Skeletal muscle tissue (tissue), 4 donors: ENCODE data around the gene CFB. TPM values are rescaled to one million over a fixed set of nuclear protein-coding genes. Genes with fewer than 3 reads are reported as not detected.
"Not testable (repeated sequence)": the region's sequence is repeated elsewhere in the genome, so short reads cannot be mapped to it uniquely, and the experiment has no call there.

Source experiments
- H3K27ac ChIP-seq: one replicate; pipeline ENCODE4 v1.7.0; 2013; ENCODE audit warnings: mild to moderate bottlenecking, low read depth, low read length, inconsistent platforms
- H3K27me3 ChIP-seq, 3 donors: one replicate each; pipeline ENCODE4 v1.7.0; 2013; ENCODE audit warnings: low read length in 3 of 3; ENCODE audit not compliant: control insufficient read depth in 3 of 3, insufficient read depth in 3 of 3
- H3K36me3 ChIP-seq, 3 donors: one replicate each; pipeline ENCODE4 v1.7.0; 2013; ENCODE audit warnings: low read length in 3 of 3; ENCODE audit not compliant: control insufficient read depth in 3 of 3, insufficient read depth in 3 of 3
- H3K4me1 ChIP-seq, 3 donors: one replicate each; pipeline ENCODE4 v1.7.0; 2013; ENCODE audit warnings: low read length in 3 of 3, mild to moderate bottlenecking in 3 of 3; ENCODE audit not compliant: control insufficient read depth in 3 of 3, insufficient read depth in 3 of 3
- H3K4me3 ChIP-seq, 3 donors: one replicate each; pipeline ENCODE4 v1.7.0; 2013; ENCODE audit warnings: low read length in 3 of 3
- H3K9ac ChIP-seq, 3 donors: one replicate each; pipeline ENCODE4 v1.7.0; 2013; ENCODE audit warnings: low read length in 3 of 3, mild to moderate bottlenecking in 3 of 3, moderate library complexity in 2 of 3, low read depth in 1 of 3
- H3K9me3 ChIP-seq, 3 donors: one replicate each; pipeline ENCODE4 v1.7.0; 2013; ENCODE audit warnings: low read length in 3 of 3; ENCODE audit not compliant: control insufficient read depth in 3 of 3
- total RNA-seq: library from RNA; depleted of rRNA; stranded (reverse); fragments of >200 nt; gene quantifications from one replicate; pipeline ENCODE4 v1.2.3, GENCODE V29; 2014
- donor health status: Osteomylitis.

Gene CFB
- total RNA-seq, 1 donor from 2014 or later = 3.7 TPM

DNA sequence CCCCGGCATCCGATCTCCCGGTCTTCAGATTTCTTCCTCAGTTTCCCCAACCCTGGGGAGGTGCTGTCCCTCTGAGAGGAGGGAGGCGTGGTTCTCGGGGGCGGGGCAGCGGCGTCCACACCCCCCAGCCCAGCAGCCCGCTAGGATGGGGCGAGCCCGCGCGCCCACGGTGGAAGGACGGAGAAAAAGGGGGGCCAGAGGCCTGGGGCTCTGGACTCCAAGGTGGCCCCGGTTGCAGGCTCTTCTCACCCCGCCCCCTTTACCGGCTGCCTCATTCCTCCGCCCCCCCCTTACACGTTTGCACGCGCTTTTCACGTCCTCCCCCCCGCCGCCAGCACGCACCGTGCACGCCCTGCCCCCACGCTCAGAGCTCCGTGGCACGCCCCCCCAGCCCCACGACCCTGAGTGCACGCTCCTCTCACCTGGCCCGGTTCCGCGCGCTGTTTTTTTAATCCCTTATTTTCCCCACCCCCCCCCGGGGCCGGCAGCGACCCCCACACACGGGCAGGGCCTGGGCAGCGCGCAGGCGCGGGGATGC is 44.4 kb upstream of the CFB start:
- Histone ChIP-seq H3K4me3 (peak overlapping the region; percentile 23 to 91 (median 73)), H3K4me1 (peaks cover 22 to 31% (median 28%) of the 10 kb centered on the region in 3 donors), H3K9me3 (no peaks in the 10 kb centered on the region), H3K9ac (peak overlapping the region; percentile 20 to 84 (median 38)), H3K27me3 (peaks cover 0 to 5% (median 0%) of the 10 kb centered on the region in 3 donors), H3K27ac (peak overlapping the region; percentile 83), H3K36me3 (peaks cover 0 to 2% (median 0%) of the 10 kb centered on the region in 3 donors)

DNA sequence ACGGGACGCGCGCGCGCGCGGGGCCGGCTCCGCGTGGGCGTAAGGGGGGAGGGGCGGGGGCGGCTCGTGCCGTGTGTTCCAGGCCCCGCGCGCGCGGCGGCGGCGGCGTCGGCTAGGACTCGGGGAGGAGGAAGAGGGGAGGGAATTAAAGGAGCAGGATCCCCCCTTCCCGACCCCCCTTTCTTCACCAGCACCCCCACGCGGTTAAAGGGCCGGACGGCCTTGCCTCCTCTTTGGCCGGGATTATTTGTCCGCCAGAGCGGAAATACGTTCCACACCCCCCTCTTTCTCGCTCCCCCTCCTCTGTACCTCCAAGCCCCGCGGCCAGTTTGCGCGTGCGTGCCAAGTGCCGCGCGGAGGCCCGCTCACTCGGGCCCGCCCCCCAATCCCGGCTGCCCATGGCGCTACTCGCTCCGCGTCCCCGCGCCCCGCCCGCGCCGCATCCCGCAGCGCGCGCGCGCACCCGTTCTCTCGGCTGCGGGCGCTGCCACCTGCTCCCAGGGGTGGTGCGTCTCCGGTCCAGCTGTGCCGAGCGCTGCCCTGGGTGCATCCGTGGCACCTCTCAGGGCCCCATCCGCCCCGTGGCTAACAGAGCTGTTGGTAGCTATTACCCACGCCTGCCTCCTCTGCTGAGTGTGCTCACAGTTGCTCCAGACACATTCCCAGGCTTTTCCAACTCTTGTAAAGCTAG is 43.8 kb upstream of the CFB start, which contains the start of gene ZBTB12:
Gene ZBTB12 (minus strand): TSS at position 134 of the 691 bp plus-strand sequence. CDS start 781 bp downstream, outside the sequence.
- peak within 1 kb of the TSS; percentile 79 to 88 (median 84) for H3K9ac ChIP-seq
- H3K4me1 ChIP-seq = peaks cover 18 to 27% (median 25%) of the 10 kb centered on the region in 3 donors
- H3K27me3 ChIP-seq = peaks cover 0 to 7% (median 0%) of the 10 kb centered on the region in 3 donors
- H3K27ac ChIP-seq = peak within 1 kb of the TSS; percentile 83
- H3K36me3 ChIP-seq = peaks cover 0 to 2% (median 0%) of the 10 kb centered on the region in 3 donors
- peak within 1 kb of the TSS; percentile 73 to 91 (median 86) for H3K4me3 ChIP-seq
- no peaks in the 10 kb centered on the region for H3K9me3 ChIP-seq

DNA sequence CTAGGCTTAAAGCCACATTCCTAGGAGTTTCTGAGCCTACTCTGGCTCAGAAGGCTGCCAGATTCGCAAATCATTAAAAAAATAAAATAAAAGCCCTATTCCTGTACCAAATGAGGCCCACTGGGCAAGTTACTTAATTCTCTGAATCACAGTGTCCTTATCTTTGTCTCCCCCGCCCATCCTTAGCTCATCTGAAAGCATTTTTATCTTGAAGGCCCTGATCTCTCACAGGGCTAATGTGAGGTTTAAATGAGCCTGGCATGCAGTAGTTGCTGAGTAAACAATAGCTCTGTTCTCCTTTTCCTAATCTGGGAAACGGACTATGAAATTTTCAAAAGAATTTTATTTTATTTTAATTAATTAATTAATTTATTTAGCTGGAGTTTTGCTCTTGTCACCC is 41.9 kb upstream of the CFB start:
- Histone ChIP-seq H3K4me3 (no peak overlapping the region), H3K36me3 (no peaks in the 10 kb centered on the region)

DNA sequence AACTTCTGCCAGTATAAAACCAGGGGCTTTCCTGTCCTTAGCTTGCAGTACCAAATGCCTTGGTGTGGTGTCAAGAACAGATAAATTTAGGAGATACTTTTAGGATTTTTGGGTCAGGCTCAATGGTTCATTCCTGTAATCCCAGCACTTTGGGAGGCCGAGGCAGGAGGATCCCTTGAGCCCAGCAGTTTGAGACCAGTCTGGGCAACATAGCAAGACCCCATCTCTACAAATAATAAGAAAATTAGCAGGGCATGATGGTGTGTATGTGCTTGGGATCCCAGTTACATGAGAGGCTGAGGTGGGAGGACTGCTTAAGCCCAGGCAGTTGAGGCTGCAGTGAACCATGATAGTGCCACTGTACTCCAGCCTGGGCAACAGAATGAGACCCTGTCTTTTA is 40.9 kb upstream of the CFB start:
- Histone ChIP-seq H3K9me3 (no peaks in the 10 kb centered on the region), H3K4me1 (peaks cover 13 to 19% (median 16%) of the 10 kb centered on the region in 3 donors), H3K9ac (no peak overlapping the region), H3K27ac (no peak overlapping the region), H3K36me3 (no peaks in the 10 kb centered on the region), H3K4me3 (no peak overlapping the region), H3K27me3 (peaks cover 0 to 7% (median 0%) of the 10 kb centered on the region in 3 donors)

More for the DNA sequence above, 41.9 kb upstream of the CFB start:
- peaks cover 13 to 22% (median 16%) of the 10 kb centered on the region in 3 donors for H3K4me1 ChIP-seq
- H3K27me3 ChIP-seq = peaks cover 0 to 7% (median 0%) of the 10 kb centered on the region in 3 donors
- no peak overlapping the region for H3K9ac ChIP-seq
- no peaks in the 10 kb centered on the region for H3K9me3 ChIP-seq
- H3K27ac ChIP-seq = no peak overlapping the region

DNA sequence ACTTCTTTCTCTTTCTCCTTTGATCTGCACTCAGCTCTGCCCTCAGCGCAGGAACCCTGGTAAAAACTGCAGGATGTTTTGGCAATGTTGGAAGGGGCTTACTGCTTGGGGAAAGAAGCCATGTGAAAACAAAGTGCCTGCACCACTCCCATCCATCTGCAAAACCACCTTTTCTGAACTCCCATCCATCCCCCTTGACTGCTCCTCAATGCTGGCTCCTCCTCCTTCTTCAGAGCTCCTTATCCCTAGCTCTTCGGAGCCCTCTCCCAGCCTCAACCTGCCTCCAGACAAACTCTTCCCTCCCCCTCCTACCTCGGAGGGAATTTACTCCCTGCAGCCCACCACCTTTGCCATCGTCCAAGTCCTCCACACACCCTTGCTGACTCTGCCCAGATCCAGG is 39.8 kb upstream of the CFB start:
- Histone ChIP-seq H3K9me3 (no peaks in the 10 kb centered on the region), H3K27me3 (peaks cover 0 to 7% (median 0%) of the 10 kb centered on the region in 3 donors), H3K4me1 (peaks cover 9 to 14% (median 11%) of the 10 kb centered on the region in 3 donors), H3K9ac (no peak overlapping the region), H3K36me3 (no peaks in the 10 kb centered on the region), H3K27ac (no peak overlapping the region), H3K4me3 (no peak overlapping the region)

DNA sequence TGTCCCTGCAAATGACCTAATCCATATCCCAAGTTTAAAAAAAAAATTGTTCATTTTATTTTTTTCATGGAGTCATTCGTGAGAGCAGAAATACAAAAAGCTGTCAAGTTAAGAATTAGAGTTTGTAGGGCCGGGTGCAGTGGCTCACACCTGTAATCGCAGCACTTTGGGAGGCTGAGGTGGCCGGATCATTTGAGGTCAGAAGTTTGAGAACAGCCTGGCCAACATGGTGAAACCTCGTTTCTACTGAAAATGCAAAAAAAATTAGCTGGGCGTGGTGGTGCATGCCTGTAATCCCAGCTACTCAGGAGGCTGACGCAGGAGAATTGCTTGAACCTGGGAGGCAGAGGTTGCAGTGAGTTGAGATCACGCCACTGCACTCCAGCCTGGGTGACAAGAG is 39.2 kb upstream of the CFB start:
- H3K36me3 ChIP-seq, H3K27me3 ChIP-seq, H3K27ac ChIP-seq, H3K9ac ChIP-seq, H3K4me3 ChIP-seq, H3K9me3 ChIP-seq: not testable (repeated sequence)
- H3K4me1 ChIP-seq = peaks cover 6 to 13% (median 7%) of the 10 kb centered on the region in 3 donors

DNA sequence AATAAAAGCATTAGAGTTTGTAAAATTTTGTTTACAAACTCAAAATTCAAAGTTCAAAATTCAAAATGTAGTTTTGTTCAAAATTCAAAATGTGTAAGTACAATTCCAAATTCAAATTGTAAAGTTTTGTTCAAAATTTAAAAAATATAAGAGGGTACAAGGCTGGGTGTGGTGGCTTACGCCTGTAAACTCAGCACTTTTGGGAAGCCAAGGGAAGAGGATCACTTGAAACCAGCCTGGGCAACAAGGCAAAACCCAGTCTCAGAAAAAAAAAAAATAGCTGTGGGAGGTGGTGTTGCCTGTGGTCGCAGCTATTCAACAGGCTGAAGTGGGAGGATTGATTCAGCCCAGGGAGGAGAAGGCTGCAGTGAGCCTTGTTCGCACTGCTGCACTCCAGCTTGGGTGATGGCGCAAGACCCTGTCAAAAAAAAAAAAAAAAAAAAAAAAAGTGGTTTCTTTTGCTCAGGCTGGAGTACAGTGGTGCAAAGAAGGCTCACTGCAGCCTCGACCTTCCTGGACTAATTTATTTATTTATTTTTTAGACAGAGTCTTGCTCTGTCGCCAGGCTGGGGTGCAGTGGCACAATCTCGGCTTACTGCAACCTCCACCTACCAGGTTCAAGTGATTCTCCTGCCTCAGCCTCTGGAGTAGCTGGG is 38.6 kb upstream of the CFB start:
- Histone ChIP-seq H3K36me3 (no peaks in the 10 kb centered on the region), H3K27me3 (peaks cover 0 to 7% (median 0%) of the 10 kb centered on the region in 3 donors), H3K9ac (no peak overlapping the region), H3K9me3 (no peaks in the 10 kb centered on the region), H3K4me1 (peaks cover 6 to 12% (median 7%) of the 10 kb centered on the region in 3 donors), H3K27ac (no peak overlapping the region), H3K4me3 (no peak overlapping the region)

DNA sequence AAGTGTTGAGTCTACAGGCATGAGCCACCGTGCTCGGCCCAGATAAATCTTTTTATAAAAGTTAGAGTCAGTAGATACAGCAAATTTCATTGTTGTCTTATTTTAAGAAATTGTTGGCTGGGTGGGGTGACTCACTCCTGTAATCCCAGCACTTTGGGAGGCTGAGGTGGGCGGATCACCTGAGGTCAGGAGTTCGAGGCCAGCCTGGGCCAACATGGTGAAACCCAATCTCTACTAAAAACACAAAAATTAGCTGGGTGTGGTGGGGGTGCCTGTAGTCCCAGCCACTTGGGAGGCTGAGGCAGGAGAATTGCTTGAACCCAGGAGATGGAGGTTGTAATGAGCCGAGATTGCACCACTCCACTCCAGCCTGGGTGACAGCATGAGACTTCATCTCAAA is 37.6 kb upstream of the CFB start:
- not testable (repeated sequence) for H3K4me3 ChIP-seq, H3K9me3 ChIP-seq, H3K27me3 ChIP-seq, H3K27ac ChIP-seq, H3K4me1 ChIP-seq, H3K36me3 ChIP-seq, H3K9ac ChIP-seq

DNA sequence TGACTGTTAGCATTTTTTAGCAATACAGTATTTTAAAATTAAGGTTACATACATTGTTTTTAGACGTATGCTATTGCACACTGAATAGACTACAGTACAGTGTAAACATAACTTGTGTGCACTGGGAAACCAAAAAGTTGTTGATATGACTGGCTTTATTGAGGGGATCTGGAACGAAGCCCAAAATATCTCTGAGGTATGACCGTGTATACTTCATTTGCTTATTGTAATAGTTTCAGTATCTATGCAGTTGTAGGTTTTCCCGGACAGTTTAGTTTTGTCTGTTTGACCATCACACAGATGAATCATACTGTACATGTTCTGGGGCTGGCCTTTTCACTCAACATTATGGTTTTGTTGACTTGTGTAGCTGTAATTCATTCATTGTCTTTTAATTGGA is 37.1 kb upstream of the CFB start:
- H3K9ac ChIP-seq = no peak overlapping the region
- H3K27me3 ChIP-seq = peaks cover 0 to 7% (median 0%) of the 10 kb centered on the region in 3 donors
- no peak overlapping the region for H3K4me3 ChIP-seq
- H3K9me3 ChIP-seq = no peaks in the 10 kb centered on the region
- no peak overlapping the region for H3K27ac ChIP-seq
- H3K36me3 ChIP-seq = no peaks in the 10 kb centered on the region
- no peaks in the 10 kb centered on the region for H3K4me1 ChIP-seq

DNA sequence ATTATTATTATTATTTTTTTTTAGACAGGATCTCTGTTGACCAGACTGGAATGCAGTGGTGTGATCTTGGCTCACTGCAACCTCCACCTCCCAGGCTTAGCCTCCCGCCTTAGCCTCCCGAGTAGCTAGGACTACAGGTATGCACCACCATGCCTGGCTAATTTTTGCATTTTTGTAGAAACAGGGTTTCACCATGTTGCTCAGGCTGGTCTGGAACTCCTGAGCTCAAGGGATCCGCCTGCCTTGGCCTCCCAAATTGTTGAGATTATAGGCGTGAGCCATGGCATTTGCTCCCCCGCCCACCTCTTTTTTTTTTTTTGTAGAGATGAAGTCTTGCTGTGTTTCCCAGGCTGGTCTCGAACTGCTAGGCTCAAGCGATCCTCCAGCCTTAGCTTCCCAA is 36.6 kb upstream of the CFB start:
- not testable (repeated sequence) for H3K4me3 ChIP-seq, H3K9me3 ChIP-seq, H3K27ac ChIP-seq, H3K9ac ChIP-seq, H3K36me3 ChIP-seq, H3K27me3 ChIP-seq, H3K4me1 ChIP-seq
